KOPT-K1 (cell line): ENCODE results near the gene NPNT.

Source experiments
- H3K27ac ChIP-seq: fragments of 200-600 bp; sonication (generic); 2 replicates; pipeline ENCODE4 v1.5.1; 2016; ENCODE audit warnings: antibody characterized with exemption, mild to moderate bottlenecking, low read depth, low read length; ENCODE audit not compliant: poor library complexity, severe bottlenecking
- H3K36me3 ChIP-seq: fragments of 200-600 bp; sonication (generic); 2 replicates; pipeline ENCODE4 v1.5.1; 2017; ENCODE audit warnings: antibody characterized with exemption, mild to moderate bottlenecking, low read length, moderate library complexity; ENCODE audit not compliant: insufficient read depth
- H3K9me3 ChIP-seq: fragments of 200-600 bp; sonication (generic); 2 replicates; pipeline ENCODE4 v1.5.1; 2017; ENCODE audit warnings: antibody characterized with exemption, low read length, mild to moderate bottlenecking; ENCODE audit not compliant: insufficient read depth, poor library complexity, severe bottlenecking

The NPNT gene

DNA sequence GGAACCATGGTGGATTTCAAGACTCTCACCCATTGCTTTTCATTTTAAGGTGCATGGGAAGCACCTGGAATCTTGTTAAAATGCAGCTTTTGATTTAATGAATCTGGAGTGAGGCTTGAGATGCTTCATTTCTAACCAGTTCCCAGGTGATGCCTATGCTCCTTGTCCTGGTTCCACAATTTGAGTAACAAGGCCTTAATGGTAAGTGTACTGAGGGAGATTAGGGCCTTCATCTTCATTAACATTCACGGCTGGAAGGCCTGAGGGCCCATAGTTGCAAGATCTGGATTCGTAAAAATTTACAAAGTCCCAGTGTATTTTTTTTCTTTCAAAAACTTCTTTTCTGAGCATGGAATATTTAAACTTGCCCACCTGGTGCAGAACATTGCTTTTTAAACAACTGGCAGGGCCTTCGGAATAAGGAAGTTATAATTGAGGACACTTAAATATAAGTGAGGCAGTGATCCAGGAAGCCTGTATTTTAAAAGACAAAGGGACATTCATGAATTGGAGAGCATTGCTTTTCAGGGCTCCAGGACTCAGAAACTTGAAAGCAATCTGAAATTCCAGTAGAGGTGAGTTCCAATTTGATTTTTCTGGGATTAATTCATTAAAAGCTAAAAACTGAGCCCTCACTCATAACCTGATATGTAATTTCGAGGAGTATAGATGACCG lies 77.8 kb downstream of the NPNT start:
- Histone ChIP-seq H3K9me3 (no peaks in the 10 kb centered on the region), H3K36me3 (no peaks in the 10 kb centered on the region), H3K27ac (no peak overlapping the region)

DNA sequence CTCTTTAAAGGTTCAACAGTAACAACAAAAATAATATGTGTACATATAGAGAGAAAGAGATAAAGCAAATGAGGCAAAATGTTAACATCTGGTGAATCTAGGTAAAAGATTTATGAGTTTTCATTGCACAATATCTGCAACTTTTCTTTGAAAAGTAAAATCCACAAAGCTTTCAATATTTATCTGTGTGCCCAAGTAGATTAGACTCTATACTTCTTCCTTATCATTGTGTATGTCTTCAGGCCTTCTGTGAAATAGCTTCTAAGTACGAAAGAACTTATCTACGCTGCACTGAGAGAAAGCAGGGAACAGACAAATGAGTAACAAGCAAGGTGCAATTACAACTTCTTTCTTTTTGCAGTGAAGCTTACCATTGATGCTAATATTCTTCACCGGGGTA lies 81.6 kb downstream of the NPNT start:
- Histone ChIP-seq H3K27ac (no peak overlapping the region), H3K36me3 (no peaks in the 10 kb centered on the region), H3K9me3 (no peaks in the 10 kb centered on the region)

- no peak overlapping the region for H3K27ac ChIP-seq
- no peaks in the 10 kb centered on the region for H3K9me3 ChIP-seq
These were observed 83.5 kb downstream of the NPNT start for GRCh38 chr4:105978684-105979296.

DNA sequence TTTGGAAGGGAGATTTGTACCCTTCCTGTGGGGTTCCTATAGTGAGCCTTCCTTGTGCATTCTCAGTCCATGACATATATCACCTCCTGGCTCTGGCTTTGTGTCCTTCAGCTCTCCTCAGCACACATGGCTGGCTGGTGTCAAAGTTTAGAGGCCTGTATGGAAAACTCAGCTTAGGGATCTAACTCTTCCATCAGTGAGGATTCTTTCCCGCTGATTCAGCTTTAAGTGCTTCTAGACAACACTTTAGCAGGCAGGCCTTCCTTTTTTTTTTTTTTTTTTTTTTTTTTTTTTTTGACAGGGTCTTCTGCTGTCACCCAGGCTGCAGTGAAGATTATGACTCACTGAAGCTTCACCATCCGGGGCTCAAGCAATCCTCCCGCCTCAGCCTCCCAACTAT lies 84.2 kb downstream of the NPNT start:
- Histone ChIP-seq H3K9me3 (no peaks in the 10 kb centered on the region), H3K36me3 (no peaks in the 10 kb centered on the region), H3K27ac (no peak overlapping the region)

More at GRCh38 chr4:105978684-105979296, 83.5 kb downstream of the NPNT start:
- no peaks in the 10 kb centered on the region for H3K36me3 ChIP-seq

- no peaks in the 10 kb centered on the region for H3K9me3 ChIP-seq
- H3K27ac ChIP-seq = no peak overlapping the region
- no peaks in the 10 kb centered on the region for H3K36me3 ChIP-seq
These were observed 93.4 kb downstream of the NPNT start for GRCh38 chr4:105988671-105989070.

DNA sequence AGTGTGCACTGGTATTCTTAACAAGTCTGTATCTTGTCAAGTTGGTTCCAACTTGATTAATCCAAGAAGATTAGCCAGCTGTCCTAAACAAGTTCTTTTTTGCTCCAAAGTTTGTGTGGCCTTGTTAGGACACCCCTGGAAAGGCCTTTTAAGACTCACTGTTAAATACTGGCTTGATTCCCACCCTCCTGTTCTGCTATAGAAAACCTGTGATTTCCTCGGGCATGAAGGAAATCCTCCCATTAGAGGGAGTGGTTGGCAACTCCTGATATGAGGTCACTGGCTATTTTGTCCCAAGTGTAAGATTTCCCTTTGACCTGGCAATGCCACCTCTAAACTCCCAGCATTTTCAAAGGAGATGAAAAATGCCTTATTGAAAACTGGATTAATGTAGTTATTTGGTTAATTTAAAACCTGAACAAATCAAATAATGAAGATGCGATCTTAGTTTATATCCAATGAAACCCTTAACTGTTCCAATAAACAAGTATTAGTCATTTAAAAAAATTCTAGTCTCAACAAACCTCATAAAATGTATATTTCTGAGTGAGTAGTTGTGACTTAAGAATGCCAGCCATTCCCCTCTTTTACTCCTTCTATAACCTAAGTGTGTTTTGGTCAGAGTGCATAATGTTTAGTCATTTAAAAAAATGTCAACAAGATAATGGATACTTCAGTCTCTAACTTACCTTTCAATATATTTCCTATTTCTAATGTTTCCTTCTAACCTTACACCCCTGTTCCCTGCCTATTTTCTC lies 94.4 kb downstream of the NPNT start:
- no peak overlapping the region for H3K27ac ChIP-seq
- no peaks in the 10 kb centered on the region for H3K36me3 ChIP-seq
- H3K9me3 ChIP-seq = no peaks in the 10 kb centered on the region

- H3K27ac ChIP-seq = no peak overlapping the region
- H3K9me3 ChIP-seq = no peaks in the 10 kb centered on the region
- H3K36me3 ChIP-seq = no peaks in the 10 kb centered on the region
These were observed 95.7 kb downstream of the NPNT start for GRCh38 chr4:105990933-105991332.

DNA sequence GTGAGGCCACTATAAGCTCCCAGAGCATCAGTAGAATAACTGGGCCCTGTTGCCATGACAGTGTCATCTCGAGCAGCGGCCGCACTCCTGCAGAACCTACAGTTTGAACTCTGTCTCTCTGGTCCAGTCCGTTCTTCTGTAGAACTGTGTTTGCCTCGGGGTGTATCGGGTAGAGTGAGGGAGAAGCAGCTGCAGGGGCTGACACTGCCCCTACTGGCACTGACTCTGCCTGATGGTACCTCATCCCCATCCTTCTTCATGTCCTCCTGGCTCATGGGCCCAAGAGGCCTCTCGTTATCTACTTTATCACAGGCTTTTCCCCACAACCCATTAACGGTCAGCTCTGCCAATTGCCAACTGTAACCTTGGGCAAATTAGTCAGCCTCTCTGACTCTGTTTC lies 96.5 kb downstream of the NPNT start:
- Histone ChIP-seq H3K36me3 (no peaks in the 10 kb centered on the region), H3K27ac (no peak overlapping the region), H3K9me3 (no peaks in the 10 kb centered on the region)

GRCh38 chr4:105992641-105993305 lies 97.5 kb downstream of the NPNT start:
- H3K9me3 ChIP-seq = no peaks in the 10 kb centered on the region
- no peak overlapping the region for H3K27ac ChIP-seq
- no peaks in the 10 kb centered on the region for H3K36me3 ChIP-seq

DNA sequence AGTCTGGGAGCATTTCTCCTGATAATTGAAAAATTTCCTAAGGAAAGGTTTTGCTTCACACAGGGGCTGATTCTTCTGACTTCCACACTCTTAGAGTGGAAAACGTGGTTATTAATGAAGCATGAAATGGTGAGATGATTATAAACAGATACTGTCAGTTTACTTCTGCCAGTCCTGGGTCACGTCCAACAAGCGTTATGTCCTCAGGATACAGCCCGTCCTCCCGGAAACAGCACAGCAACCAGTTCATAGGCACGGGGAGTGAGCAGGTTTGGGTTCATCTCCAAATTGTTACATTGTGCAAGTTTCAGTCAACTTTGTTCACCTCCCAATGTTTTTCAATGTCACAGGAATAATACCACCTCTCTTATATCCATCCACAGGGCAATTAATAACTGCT lies 98.8 kb downstream of the NPNT start:
- Histone ChIP-seq H3K27ac (no peak overlapping the region), H3K9me3 (no peaks in the 10 kb centered on the region), H3K36me3 (no peaks in the 10 kb centered on the region)

- Histone ChIP-seq H3K27ac (no peak overlapping the region), H3K36me3 (no peaks in the 10 kb centered on the region), H3K9me3 (no peaks in the 10 kb centered on the region)
These were observed 99.7 kb downstream of the NPNT start for GRCh38 chr4:105994841-105995501.

DNA sequence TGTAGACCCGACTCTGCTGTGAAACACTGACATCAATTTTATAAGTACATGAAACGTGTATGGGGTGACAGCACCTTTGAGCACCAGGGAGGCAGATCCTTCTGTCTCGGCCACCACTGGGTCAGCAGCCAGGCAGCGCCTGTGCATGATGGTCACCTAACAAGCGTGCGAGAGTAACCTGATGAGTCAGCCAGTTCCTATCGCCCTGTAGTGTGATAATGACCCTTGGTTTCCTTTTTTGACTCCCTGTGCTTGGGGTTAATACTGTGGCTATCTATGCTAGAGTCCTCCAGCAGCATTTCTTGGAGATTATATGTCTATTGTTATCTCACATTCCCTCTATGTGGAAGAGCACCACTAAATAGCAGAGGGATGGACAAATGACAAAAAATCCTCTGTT lies 101.6 kb downstream of the NPNT start:
- Histone ChIP-seq H3K27ac (no peak overlapping the region), H3K36me3 (no peaks in the 10 kb centered on the region), H3K9me3 (no peaks in the 10 kb centered on the region)

GRCh38 chr4:105998171-105999063 lies 103.1 kb downstream of the NPNT start:
- H3K36me3 ChIP-seq = no peaks in the 10 kb centered on the region
- H3K9me3 ChIP-seq = no peaks in the 10 kb centered on the region
- H3K27ac ChIP-seq = no peak overlapping the region

DNA sequence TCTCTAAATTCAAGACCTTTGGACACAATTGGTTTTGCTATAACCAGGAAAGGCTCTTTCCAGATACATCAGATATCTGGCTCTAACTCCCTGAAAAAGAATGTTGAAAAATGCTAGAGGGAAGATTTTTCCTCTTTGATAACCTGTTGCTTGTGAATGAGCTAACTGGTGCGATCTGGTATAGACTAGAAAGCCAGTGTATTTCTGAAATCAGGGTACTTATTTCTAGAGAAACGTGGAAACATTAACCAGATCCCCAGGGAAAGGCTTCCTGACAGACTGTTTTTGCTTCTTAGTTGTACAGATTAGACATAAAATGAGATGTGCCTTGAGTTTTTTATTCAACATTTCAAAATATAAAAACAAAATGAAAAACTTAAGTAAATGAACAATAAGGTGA lies 107.7 kb downstream of the NPNT start:
- Histone ChIP-seq H3K9me3 (no peaks in the 10 kb centered on the region), H3K27ac (no peak overlapping the region)

More for the DNA sequence above, 107.7 kb downstream of the NPNT start:
- no peaks in the 10 kb centered on the region for H3K36me3 ChIP-seq
